Measurements from ENCODE around the gene SYT12.

The SYT12 gene

GRCh38 chr11:67023957-67024353, 1.0 kb downstream of the SYT12 start:
- Histone ChIP-seq H3K36me3 (ENCODE audit: control insufficient read depth in 2 of 2, insufficient read depth in 1 of 2, low read length in 2 of 2) (no peaks in the 10 kb centered on the region), H3K4me1 (ENCODE audit: control insufficient read depth, insufficient read depth, low read length) (peaks cover 5% of the 10 kb centered on the region), H3K9me3 (ENCODE audit: control insufficient read depth, insufficient read depth, low read depth, low read length) (no peaks in the 10 kb centered on the region), H3K27ac (ENCODE audit: extremely low read depth, low read depth, low read length) (no peak overlapping the region), H3K4me3 (ENCODE audit: low read depth, low read length) (no peak overlapping the region)
- no peak for TF ChIP-seq ZNF596 (tag by site-specific recombination; IDR thresholded peaks at IDR 0.05)
- peak; percentile 16; the same call in 1 of the 2 replicates for TF ChIP-seq GLIS2 (tag by site-specific recombination; IDR thresholded peaks at IDR 0.05)
- TF ChIP-seq ZNF239 (tag by site-specific recombination; IDR thresholded peaks at IDR 0.05), result no peak
- no peak for TF ChIP-seq PRDM6 (tag by site-specific recombination; IDR thresholded peaks at IDR 0.05)
- TF ChIP-seq, protein P1, sequence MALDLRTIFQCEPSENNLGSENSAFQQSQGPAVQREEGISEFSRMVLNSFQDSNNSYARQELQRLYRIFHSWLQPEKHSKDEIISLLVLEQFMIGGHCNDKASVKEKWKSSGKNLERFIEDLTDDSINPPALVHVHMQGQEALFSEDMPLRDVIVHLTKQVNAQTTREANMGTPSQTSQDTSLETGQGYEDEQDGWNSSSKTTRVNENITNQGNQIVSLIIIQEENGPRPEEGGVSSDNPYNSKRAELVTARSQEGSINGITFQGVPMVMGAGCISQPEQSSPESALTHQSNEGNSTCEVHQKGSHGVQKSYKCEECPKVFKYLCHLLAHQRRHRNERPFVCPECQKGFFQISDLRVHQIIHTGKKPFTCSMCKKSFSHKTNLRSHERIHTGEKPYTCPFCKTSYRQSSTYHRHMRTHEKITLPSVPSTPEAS (tag by site-specific recombination; IDR thresholded peaks at IDR 0.05), result no peak
- ChIA-PET POLR2A (no interaction called here), CTCF (interaction anchor here (0.6 to 0.7 kb wide), 3 partner anchors 29 to 278 kb away, joined by 3 to 4 read pairs (median 3); no protein-coding TSS in a partner anchor)

- Histone ChIP-seq H3K9me3 (ENCODE audit: control insufficient read depth, insufficient read depth, low read depth, low read length) (no peaks in the 10 kb centered on the region), H3K36me3 (ENCODE audit: control insufficient read depth in 2 of 2, insufficient read depth in 1 of 2, low read length in 2 of 2) (no peaks in the 10 kb centered on the region), H3K4me3 (ENCODE audit: low read depth, low read length) (no peak overlapping the region), H3K27ac (ENCODE audit: extremely low read depth, low read depth, low read length) (no peak overlapping the region), H3K4me1 (ENCODE audit: control insufficient read depth, insufficient read depth, low read length) (peaks cover 5% of the 10 kb centered on the region)
- ChIA-PET POLR2A (no interaction called here), CTCF (interaction anchor here (0.6 to 1.4 kb wide), 5 partner anchors 14 to 278 kb away, joined by 3 to 5 read pairs (median 3); no protein-coding TSS in a partner anchor)
- TF ChIP-seq ZNF184 (tag by site-specific recombination; IDR thresholded peaks at IDR 0.05), result no peak
- no peak for TF ChIP-seq ZNF324 (tag by site-specific recombination; IDR thresholded peaks at IDR 0.05)
- 0 out of 2 replicates have a peak, but pooled peaks have one; percentile 29 for TF ChIP-seq ZIC2 (tag by site-specific recombination; IDR thresholded peaks at IDR 0.05)
- TF ChIP-seq, protein P2, sequence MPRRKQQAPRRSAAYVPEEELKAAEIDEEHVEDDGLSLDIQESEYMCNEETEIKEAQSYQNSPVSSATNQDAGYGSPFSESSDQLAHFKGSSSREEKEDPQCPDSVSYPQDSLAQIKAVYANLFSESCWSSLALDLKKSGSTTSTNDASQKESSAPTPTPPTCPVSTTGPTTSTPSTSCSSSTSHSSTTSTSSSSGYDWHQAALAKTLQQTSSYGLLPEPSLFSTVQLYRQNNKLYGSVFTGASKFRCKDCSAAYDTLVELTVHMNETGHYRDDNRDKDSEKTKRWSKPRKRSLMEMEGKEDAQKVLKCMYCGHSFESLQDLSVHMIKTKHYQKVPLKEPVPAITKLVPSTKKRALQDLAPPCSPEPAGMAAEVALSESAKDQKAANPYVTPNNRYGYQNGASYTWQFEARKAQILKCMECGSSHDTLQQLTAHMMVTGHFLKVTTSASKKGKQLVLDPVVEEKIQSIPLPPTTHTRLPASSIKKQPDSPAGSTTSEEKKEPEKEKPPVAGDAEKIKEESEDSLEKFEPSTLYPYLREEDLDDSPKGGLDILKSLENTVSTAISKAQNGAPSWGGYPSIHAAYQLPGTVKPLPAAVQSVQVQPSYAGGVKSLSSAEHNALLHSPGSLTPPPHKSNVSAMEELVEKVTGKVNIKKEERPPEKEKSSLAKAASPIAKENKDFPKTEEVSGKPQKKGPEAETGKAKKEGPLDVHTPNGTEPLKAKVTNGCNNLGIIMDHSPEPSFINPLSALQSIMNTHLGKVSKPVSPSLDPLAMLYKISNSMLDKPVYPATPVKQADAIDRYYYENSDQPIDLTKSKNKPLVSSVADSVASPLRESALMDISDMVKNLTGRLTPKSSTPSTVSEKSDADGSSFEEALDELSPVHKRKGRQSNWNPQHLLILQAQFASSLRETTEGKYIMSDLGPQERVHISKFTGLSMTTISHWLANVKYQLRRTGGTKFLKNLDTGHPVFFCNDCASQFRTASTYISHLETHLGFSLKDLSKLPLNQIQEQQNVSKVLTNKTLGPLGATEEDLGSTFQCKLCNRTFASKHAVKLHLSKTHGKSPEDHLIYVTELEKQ (tag by site-specific recombination; IDR thresholded peaks at IDR 0.05; ENCODE audit: borderline replicate concordance), result no peak
- no peak for TF ChIP-seq ZBTB20 (tag by site-specific recombination; IDR thresholded peaks at IDR 0.05)
- no peak for TF ChIP-seq KLF16 (tag by site-specific recombination; IDR thresholded peaks at IDR 0.05)
- no peak for TF ChIP-seq ZNF473 (tag by site-specific recombination; IDR thresholded peaks at IDR 0.05)
- TF ChIP-seq ZNF416 (tag by site-specific recombination; IDR thresholded peaks at IDR 0.05), result no peak
- TF ChIP-seq OVOL3 (tag by site-specific recombination; IDR thresholded peaks at IDR 0.05), result no peak
- TF ChIP-seq ZNF266 (tag by site-specific recombination; IDR thresholded peaks at IDR 0.05; ENCODE audit: low read depth), result no peak
- peak; percentile 77 for TF ChIP-seq ZFHX2 (tag by site-specific recombination; conservative IDR thresholded peaks at IDR 0.05)
- no peak for TF ChIP-seq ZNF211 (tag by site-specific recombination; IDR thresholded peaks at IDR 0.05; ENCODE audit: low read depth)
- TF ChIP-seq MYNN (tag by site-specific recombination; IDR thresholded peaks at IDR 0.05; ENCODE audit: borderline replicate concordance), result no peak
- TF ChIP-seq, protein P3, sequence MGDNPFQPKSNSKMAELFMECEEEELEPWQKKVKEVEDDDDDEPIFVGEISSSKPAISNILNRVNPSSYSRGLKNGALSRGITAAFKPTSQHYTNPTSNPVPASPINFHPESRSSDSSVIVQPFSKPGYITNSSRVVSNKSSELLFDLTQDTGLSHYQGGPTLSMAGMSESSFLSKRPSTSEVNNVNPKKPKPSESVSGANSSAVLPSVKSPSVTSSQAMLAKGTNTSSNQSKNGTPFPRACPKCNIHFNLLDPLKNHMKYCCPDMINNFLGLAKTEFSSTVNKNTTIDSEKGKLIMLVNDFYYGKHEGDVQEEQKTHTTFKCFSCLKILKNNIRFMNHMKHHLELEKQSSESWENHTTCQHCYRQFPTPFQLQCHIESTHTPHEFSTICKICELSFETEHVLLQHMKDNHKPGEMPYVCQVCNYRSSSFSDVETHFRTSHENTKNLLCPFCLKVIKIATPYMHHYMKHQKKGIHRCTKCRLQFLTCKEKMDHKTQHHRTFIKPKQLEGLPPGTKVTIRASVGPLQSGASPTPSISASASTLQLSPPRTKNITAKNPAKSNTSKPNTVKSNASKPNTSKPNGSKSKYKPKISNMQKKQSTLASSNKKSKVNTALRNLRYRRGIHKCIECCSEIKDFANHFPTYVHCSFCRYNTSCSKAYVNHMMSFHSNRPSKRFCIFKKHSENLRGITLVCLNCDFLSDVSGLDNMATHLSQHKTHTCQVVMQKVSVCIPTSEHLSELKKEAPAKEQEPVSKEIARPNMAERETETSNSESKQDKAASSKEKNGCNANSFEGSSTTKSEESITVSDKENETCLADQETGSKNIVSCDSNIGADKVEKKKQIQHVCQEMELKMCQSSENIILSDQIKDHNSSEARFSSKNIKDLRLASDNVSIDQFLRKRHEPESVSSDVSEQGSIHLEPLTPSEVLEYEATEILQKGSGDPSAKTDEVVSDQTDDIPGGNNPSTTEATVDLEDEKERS (tag by site-specific recombination; IDR thresholded peaks at IDR 0.05), result no peak
- TF ChIP-seq ZNF558 (tag by site-specific recombination; IDR thresholded peaks at IDR 0.05), result no peak
- TF ChIP-seq ZNF2 (tag by site-specific recombination; IDR thresholded peaks at IDR 0.05), result no peak
- no peak for TF ChIP-seq ZNF501 (tag by site-specific recombination; IDR thresholded peaks at IDR 0.05)
- TF ChIP-seq SCRT1 (tag by site-specific recombination; IDR thresholded peaks at IDR 0.05; ENCODE audit: borderline replicate concordance), result no peak
- TF ChIP-seq EGR2 (tag by site-specific recombination; IDR thresholded peaks at IDR 0.05; ENCODE audit: low read depth), result peak; percentile 75
- TF ChIP-seq ZBTB21 (tag by site-specific recombination; IDR thresholded peaks at IDR 0.05), result no peak
- TF ChIP-seq ZNF777 (tag by site-specific recombination; IDR thresholded peaks at IDR 0.05; ENCODE audit: borderline replicate concordance), result no peak
- TF ChIP-seq YY1 (tag by site-specific recombination; IDR thresholded peaks at IDR 0.05), result no peak
Measured at GRCh38 chr11:67024410-67024809, 1.5 kb downstream of the SYT12 start.
